Measurements from ENCODE around the gene TNFRSF11A.

Gene TNFRSF11A

DNA sequence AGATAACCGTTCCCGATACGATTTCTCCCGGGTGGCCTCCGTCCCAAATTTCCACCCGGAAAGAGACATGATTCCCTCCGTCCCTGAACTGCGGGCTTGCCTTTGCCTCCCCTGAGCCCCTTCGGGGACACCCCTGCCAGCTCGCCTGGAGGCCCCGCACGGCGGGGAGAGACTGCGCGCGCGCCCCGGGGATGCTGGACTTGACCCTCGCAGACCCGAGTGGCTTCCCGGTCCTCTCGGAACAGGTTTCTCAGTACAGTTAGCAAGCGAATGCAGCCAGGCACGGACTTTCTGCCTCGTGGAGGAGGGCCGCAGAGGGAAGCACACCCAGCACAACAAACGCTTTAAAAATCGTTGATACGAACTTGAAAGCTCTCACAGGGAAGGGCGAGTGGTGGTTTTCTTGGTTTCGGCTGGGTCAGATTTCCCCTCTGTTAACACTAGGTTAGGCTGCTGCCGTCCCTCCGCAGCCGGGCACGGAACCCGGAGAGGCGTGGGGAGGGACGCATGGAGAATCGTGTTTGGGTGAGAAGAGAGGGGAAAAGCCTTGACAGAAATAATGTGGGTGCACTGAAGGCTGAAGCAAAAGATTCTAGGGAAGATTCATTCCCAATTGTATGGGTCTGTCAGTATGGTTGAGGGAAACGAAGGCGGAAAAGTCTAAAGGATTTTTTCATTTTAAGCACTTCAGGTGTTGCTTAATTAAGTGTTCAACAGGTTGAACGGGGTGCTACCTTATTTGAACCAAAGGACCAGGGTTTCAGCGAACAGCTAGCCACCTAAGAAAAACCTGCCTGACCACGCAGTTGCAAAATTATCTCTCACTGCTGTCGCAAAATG, 916 bp downstream of the TNFRSF11A start:
- DNase-seq, result peak in 1 of 2 experiments; percentile 20

- DNase-seq, result no peak
Measured at GRCh38 chr18:62326646-62327348, 1.7 kb downstream of the TNFRSF11A start.

DNA sequence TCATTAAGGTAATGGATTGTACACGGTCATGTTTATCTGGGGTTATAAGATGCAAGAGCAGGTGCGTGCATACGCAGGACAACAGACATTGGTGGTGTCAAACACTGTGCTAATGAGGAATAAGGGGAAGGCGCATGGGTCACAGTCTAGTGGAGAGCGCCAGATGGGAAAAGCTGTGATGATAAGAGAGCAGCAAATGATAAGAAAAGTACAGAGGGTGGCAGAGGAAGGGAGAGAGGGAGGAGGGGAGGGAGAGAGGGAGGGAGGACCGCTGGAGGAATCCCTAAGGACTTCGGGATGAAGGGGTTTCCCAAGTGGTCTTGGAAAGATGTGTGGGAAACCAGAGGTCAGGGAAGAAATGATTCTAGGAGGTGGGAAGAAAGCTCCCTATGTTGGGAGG, 2.9 kb downstream of the TNFRSF11A start:
- DNase-seq, result no peak

GRCh38 chr18:62328586-62329525, 3.7 kb downstream of the TNFRSF11A start:
- DNase-seq, result no peak

GRCh38 chr18:62329691-62330454, 4.8 kb downstream of the TNFRSF11A start:
- peak in 1 of 2 experiments; percentile 19 for DNase-seq

DNA sequence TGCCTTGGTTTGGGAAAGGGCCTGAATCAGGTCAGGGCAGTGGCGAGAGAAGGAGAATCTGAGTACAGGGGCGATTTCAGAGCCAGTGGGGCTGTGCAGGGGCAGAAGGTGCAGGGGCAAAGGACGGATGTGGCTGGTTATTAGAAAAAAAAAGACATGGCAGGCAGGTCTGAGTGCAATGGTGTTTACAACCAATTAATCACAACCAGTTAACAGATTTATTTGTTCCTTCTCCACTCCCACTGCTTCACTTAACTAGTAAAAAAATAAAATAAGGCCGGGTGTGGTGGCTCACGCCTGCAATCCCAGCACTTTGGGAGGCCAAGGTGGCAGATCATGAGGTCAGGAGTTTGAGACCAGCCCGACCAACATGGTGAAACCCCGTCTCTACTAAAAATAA, 5.5 kb downstream of the TNFRSF11A start:
- no peak for DNase-seq

- DNase-seq, result no peak
Measured at GRCh38 chr18:62331581-62332356, 6.7 kb downstream of the TNFRSF11A start.

DNA sequence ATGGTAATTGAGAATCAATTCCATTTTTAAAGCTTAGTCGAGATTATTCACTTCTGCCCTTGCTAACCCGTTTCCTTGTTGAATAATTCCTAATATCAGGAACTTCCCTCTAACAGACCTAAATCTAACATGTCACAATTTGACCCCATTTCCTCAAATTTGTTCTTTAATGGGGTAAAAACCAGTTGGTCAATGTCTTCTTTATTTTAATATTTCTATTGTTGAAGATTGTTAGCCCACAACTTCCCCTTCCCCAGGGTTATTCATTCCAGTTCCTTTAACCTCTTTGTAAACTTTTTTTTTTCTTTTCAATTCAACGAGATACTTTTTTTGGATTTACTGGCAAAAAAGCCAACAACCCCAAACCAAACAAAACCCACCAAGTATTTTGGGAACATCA, 7.3 kb downstream of the TNFRSF11A start:
- DNase-seq, result no peak

DNA sequence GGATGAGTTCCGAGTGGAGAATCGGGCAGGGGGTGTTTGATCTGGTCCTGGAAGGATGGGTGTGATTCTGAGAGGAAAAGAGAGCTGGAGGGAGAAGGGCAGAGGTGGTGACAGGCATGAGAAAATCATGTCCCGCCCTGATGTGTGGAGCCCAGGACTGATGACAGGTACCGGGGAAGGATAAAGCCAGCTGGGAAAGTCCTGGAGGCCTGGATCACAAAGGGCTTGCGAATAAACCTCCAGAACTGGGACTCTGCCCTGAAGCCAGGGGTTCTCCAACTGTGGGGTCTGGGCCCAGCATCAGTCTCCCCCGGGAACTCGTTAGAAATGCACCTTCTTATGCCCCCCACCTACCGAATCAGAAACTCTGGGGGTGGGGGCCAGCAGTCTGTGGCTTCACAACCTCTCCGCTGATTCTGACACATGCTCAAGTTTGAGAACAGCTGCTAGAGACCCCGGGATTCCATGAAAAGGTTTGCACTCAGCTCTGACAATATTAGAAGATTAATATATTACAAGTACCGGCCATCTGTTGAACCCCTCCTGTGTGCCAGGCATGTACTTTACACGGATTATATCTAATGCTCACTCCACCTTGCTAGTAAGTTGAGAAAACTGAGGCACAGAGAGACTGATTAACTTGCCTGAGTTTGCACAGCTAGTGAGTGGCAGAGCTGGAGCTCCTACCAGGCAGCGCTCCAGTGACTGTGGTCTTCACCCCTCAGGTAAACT, 8.0 kb downstream of the TNFRSF11A start:
- no peak for DNase-seq

DNA sequence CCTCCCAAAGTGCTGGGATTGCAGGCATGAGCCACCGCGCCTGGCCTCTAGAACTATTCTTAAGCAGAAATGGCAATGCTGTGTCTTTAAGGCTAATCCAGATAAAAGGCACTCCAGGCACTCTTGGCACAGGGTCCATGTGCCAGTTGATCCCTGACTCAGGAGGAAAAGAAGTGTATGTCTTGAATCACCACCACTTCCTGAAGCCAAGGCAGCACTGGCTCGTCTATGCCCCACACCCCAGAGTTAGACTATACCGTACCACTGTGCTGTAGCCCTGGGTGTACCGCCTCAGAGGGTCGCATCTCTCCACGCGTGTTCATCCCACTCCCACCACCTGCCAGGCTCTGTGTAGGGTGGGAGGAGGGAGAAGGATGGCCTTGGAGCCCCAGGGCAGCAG, 9.0 kb downstream of the TNFRSF11A start:
- no peak for DNase-seq

GRCh38 chr18:62335494-62335893, 10.4 kb downstream of the TNFRSF11A start:
- DNase-seq, result no peak

DNA sequence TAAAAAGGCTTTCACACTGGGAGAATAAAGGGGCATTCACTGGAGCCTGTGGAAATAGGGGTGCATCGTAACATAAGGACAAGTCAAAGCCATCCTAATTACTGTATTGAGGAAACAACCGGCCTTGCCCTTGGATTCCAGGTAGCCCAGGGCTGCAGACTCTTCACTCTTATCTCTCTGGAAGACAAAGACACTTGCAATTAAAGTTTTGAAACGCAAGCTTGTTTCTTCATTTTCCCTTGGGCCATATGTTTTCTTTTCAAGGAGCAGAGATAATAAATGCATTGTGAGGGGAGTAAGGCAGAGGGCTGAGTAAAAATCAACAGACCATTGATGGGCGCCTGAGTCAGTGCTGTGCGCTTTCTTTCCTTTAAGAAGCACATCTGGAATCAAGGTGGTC, 11.5 kb downstream of the TNFRSF11A start:
- DNase-seq, result no peak

DNA sequence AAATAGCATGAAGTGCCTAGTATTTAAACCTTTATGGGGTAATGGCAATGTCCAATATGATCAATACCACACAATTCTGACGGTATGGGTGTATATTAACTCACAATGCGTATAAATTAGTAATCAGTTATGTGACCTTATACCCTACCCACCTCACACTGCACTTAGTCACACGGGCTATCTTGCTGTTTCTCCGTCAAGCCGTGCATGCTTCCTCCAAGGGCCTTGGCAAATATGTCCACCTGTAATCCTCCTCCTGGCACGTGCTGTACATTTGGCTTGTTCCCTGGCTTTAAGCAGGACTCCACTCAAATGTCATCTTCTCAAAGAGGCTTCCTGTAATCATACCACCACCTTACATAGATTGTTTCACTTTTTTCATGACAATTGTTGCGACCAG, 12.2 kb downstream of the TNFRSF11A start:
- no peak for DNase-seq

DNA sequence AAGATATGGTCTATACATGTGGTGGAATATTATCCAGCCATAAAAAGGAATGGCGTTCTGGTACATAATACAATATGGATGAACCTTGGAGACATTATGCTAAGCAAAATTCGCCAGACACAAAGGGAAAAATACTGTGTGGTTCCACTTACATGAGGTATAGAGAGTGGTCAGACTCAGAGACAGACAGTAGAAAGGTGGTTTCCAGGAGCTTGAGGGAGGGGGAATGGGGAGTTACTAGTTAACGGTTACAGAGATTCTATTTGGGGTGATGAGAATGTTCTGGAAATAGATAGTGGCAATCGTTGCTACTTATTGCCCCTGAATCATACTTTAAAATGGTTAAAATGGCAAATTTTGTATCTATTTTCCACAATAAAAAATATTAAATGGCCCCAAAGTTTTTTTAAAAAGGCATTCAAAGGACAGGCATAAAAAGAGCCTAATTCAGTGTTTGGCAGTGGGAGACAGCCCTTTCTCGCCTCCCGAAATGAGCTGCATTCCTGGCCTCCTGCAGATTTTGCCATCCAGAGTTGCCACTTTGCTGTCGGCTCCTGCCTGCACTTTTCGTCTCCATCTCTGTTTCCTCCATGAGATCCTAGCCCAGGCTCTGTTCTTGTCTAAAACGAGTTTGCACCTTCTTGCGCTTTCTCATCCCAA, 13.5 kb downstream of the TNFRSF11A start:
- DNase-seq, result no peak

GRCh38 chr18:62339106-62339988, 14.2 kb downstream of the TNFRSF11A start:
- DNase-seq, result no peak

DNA sequence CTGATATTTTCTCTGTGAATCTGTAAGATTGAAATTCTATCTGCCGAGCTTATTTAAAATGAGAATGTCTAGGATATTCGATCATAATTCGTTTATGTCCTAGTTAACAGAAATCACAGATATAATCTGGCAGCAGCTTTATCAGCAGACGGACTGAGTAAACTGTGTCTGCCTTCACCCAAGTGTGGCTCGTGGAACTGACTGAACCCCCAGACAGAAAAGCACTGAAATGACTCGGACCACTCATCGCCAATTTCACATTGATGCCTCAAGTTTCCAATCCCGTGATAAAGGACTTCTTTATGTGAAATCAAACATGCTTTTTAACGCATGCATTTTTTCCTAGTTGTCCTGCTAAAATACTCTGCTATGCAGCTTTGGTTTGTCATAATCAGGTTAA, 15.9 kb downstream of the TNFRSF11A start:
- DNase-seq, result no peak

DNA sequence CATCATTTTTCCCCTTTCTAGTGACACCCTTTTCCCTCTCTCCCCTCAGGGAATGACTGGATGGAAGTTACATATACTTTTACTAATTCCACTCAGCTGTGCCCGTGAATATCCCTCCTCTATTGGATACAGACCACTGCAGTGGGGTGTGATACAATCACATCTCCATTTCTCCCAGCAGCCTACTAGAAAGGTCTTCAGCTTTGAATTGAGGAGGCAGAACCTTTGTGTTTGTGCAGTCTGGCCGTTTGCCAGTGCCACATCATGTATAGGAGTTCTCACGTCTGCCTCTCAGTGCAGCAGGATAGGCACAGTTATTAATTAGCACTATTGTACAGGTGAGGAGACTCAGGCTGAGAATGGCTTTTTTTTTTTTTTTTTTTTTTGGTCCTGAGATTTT, 16.4 kb downstream of the TNFRSF11A start:
- no peak for DNase-seq

GRCh38 chr18:62342884-62343283, 17.8 kb downstream of the TNFRSF11A start:
- no peak for DNase-seq

DNA sequence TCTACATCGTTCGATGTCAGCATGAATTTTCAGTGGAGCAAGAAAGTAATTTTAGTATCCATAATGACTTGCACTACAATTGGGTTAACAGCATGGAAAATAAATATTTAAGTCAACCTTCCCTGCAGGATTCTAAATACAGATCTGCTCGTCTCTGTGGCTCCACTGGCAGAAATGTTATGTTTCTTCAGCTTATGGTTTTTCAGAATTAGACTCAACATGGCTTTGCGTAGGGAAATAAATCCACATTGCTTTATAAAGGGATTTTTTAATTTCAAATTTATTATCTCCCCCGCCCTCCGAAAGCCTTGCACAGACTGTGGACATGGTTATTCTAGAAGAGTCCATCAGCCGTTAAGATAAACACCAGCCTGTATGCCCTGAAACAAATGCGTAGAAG, 18.2 kb downstream of the TNFRSF11A start:
- DNase-seq, result no peak

Data from stimulated activated CD4-positive, alpha-beta T cell treated with anti-CD3 and anti-CD28 coated beads, Interleukin-4, amount 100 ng/mL, for 4 hours (primary cell).